ENCODE results near the gene B3GNT2.

GRCh38 chr2:62197011-62197924 lies 1.4 kb downstream of the B3GNT2 start:
- no peak for TF ChIP-seq CEBPB (IDR thresholded peaks at IDR 0.05)
- no peak for TF ChIP-seq EP300 (IDR thresholded peaks at IDR 0.05; ENCODE audit: borderline replicate concordance)
- TF ChIP-seq, protein P1, sequence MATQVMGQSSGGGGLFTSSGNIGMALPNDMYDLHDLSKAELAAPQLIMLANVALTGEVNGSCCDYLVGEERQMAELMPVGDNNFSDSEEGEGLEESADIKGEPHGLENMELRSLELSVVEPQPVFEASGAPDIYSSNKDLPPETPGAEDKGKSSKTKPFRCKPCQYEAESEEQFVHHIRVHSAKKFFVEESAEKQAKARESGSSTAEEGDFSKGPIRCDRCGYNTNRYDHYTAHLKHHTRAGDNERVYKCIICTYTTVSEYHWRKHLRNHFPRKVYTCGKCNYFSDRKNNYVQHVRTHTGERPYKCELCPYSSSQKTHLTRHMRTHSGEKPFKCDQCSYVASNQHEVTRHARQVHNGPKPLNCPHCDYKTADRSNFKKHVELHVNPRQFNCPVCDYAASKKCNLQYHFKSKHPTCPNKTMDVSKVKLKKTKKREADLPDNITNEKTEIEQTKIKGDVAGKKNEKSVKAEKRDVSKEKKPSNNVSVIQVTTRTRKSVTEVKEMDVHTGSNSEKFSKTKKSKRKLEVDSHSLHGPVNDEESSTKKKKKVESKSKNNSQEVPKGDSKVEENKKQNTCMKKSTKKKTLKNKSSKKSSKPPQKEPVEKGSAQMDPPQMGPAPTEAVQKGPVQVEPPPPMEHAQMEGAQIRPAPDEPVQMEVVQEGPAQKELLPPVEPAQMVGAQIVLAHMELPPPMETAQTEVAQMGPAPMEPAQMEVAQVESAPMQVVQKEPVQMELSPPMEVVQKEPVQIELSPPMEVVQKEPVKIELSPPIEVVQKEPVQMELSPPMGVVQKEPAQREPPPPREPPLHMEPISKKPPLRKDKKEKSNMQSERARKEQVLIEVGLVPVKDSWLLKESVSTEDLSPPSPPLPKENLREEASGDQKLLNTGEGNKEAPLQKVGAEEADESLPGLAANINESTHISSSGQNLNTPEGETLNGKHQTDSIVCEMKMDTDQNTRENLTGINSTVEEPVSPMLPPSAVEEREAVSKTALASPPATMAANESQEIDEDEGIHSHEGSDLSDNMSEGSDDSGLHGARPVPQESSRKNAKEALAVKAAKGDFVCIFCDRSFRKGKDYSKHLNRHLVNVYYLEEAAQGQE (IDR thresholded peaks at IDR 0.05; ENCODE audit: low read depth), result no peak
- no peak; the same call in 1 of the 2 replicates for TF ChIP-seq ZBTB7A (IDR thresholded peaks at IDR 0.05; ENCODE audit: low read depth)
- no peak for TF ChIP-seq TAF1 (IDR thresholded peaks at IDR 0.05; ENCODE audit: low read depth)
- TF ChIP-seq TEAD4 (IDR thresholded peaks at IDR 0.05), result no peak
- TF ChIP-seq RAD21 (IDR thresholded peaks at IDR 0.05; ENCODE audit: low read depth), result peak; percentile 7; the same call in 1 of the 2 replicates
- TF ChIP-seq YY1 (IDR thresholded peaks at IDR 0.05; ENCODE audit: low read depth), result no peak
- TF ChIP-seq, protein P2, sequence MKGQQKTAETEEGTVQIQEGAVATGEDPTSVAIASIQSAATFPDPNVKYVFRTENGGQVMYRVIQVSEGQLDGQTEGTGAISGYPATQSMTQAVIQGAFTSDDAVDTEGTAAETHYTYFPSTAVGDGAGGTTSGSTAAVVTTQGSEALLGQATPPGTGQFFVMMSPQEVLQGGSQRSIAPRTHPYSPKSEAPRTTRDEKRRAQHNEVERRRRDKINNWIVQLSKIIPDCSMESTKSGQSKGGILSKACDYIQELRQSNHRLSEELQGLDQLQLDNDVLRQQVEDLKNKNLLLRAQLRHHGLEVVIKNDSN (IDR thresholded peaks at IDR 0.05), result peak; percentile 19; the same call in 1 of the 2 replicates
- TF ChIP-seq NFIC (IDR thresholded peaks at IDR 0.05), result 0 out of 2 replicates have a peak, but pooled peaks have one; percentile 6
- TF ChIP-seq CREB1 (IDR thresholded peaks at IDR 0.05; ENCODE audit: low read depth), result no peak

All from Ishikawa (cell line).